ENCODE results near the gene ELOVL5.
"Not testable (repeated sequence)": the region's sequence is repeated elsewhere in the genome, so short reads cannot be mapped to it uniquely, and the experiment has no call there.

Gene ELOVL5

DNA sequence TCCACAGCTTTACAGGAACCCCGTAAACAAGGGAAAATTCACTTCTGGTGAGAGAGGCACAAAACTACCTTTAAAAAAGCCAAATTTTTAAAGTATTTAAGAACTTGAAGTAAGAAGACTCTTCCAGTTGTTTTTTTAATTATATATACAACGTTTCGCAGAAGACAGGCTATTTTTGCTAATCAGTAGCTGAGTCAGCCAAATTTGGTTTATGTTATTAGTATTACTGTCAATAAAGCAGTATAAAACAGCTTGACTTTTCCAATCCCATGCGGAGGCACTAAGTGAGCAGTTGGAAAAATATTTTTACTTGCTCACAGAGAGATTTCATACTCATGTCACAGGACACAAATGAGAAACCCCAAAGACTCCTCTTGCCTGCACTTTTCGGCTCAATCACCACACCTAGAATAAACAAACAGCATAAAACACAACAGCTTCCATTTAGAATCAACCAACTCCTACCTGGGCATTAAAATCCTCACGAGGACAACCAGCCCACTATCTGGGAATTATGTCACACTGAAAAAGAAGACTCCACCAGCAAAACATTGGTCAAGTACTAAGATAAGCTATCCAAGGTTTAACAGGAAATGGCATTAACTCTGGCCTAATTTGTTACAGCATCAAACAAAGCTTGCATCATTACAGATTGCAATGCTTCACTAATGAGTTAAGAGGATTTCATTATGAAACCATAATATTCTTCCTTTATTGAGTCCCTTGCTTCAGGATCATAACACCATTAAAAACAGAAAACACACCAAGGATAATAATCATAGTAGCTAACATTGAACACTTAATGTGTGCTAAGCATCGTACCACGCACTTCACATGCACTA lies 26.3 kb downstream of the ELOVL5 start:
- TF ChIP-seq, protein P1, sequence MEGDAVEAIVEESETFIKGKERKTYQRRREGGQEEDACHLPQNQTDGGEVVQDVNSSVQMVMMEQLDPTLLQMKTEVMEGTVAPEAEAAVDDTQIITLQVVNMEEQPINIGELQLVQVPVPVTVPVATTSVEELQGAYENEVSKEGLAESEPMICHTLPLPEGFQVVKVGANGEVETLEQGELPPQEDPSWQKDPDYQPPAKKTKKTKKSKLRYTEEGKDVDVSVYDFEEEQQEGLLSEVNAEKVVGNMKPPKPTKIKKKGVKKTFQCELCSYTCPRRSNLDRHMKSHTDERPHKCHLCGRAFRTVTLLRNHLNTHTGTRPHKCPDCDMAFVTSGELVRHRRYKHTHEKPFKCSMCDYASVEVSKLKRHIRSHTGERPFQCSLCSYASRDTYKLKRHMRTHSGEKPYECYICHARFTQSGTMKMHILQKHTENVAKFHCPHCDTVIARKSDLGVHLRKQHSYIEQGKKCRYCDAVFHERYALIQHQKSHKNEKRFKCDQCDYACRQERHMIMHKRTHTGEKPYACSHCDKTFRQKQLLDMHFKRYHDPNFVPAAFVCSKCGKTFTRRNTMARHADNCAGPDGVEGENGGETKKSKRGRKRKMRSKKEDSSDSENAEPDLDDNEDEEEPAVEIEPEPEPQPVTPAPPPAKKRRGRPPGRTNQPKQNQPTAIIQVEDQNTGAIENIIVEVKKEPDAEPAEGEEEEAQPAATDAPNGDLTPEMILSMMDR (conservative IDR thresholded peaks at IDR 0.05; ENCODE audit: low read depth): no peak
- POLR2A ChIA-PET (ENCODE audit: low non-redundant PET): no interaction called here
- CTCF ChIA-PET: interaction anchor here (0.5 to 1.5 kb wide), 2 partner anchors 16 to 25 kb away, joined by 4 to 6 read pairs; no protein-coding TSS in a partner anchor
- H3K27ac ChIP-seq: no peak overlapping the region
- DNase-seq (ENCODE audit: low spot score): no peak

DNA sequence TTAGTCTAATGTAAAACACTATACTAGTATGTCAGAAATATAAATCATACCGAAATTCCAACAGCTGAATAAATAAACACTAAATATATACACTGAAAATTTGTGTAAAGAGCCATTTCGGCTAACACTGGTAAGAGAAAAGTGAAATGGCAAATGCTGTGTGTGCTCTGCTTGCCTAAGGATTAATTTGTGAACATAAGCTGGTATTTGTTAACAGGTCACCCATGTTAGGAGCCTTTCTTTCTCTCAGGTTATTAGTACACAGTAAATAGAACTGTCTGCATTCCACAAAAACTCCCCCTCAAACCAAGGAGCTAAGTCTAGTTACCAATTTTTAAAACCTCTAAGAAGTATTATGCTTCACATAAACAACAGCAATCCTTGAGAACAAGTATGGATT lies 27.0 kb downstream of the ELOVL5 start:
- TF ChIP-seq, protein P1 (conservative IDR thresholded peaks at IDR 0.05; ENCODE audit: low read depth): no peak
- ChIA-PET CTCF (interaction anchor here (0.6 to 1.5 kb wide), 3 partner anchors 26 to 36 kb away, joined by 4 to 5 read pairs (median 4); no protein-coding TSS in a partner anchor), POLR2A (ENCODE audit: low non-redundant PET) (no interaction called here)
- H3K27ac ChIP-seq: no peak overlapping the region
- DNase-seq (ENCODE audit: low spot score): no peak

DNA sequence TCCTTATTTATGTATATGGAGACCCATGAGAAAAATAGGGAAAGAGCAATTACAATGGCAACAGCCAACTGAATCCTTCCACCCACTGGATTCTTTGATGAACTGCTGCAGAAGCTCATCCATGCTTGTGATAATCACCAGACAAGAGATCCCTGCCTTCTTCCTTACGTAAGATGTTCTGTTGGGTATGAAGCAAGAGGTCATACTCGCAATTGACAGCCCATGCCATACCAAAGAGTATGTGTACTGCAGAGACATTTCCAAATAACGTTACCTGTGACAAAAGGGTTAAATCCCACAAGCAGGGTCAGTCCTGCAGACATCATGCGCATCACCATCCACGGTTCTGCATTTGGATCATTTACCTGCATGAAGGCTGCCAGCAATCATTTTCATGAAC lies 27.8 kb downstream of the ELOVL5 start:
- POLR2A ChIA-PET (ENCODE audit: low non-redundant PET): no interaction called here
- TF ChIP-seq, protein P1 (conservative IDR thresholded peaks at IDR 0.05; ENCODE audit: low read depth): no peak
- CTCF ChIA-PET: interaction anchor here (0.8 kb wide), 1 partner anchor 27 kb away, joined by 5 read pairs; no protein-coding TSS in a partner anchor
- no peak for DNase-seq (ENCODE audit: low spot score)
- no peak overlapping the region for H3K27ac ChIP-seq

DNA sequence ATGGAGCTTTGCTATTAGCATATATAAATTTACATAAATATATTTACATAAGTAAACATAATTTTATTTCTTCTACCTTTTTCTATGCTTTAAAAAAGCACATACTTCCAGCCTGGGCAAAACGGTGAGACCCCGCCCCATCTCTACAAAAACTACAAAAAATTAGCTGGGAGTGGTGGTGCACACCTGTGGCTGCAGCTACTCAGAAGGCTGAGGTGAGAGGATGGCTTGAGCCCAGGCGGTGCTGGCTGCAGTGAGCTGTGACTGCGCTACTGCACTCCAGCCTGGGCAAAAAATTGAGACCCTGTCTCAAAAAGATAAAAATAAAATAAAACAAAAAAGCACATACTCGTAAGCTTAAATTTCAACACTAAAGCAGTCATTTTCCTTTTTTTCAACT lies 30.3 kb downstream of the ELOVL5 start:
- no peak for DNase-seq (ENCODE audit: low spot score)
- CTCF ChIA-PET: no interaction called here
- no peak overlapping the region for H3K27ac ChIP-seq
- TF ChIP-seq, protein P1 (conservative IDR thresholded peaks at IDR 0.05; ENCODE audit: low read depth): no peak
- POLR2A ChIA-PET (ENCODE audit: low non-redundant PET): no interaction called here

DNA sequence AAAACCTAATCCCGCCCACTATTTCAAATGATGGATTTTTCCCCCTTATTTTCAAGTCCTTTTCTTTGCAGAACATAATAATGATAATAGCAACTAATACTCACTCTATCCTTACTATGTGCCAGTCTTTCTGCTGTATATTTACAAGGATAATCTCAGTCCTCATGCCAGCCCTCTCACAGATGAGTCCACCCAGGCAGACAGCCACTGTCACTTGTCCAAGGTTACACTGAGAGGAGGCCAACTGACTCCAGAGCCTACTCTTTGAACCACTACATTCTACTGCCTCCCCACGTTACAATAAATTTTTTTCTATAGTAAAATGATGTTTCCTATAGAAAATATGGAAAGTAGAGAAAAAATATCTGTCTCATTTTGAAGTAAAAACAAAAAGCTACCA lies 30.9 kb downstream of the ELOVL5 start:
- H3K27ac ChIP-seq: no peak overlapping the region
- TF ChIP-seq, protein P1 (conservative IDR thresholded peaks at IDR 0.05; ENCODE audit: low read depth): no peak
- no peak for DNase-seq (ENCODE audit: low spot score)
- CTCF ChIA-PET: no interaction called here
- POLR2A ChIA-PET (ENCODE audit: low non-redundant PET): no interaction called here

DNA sequence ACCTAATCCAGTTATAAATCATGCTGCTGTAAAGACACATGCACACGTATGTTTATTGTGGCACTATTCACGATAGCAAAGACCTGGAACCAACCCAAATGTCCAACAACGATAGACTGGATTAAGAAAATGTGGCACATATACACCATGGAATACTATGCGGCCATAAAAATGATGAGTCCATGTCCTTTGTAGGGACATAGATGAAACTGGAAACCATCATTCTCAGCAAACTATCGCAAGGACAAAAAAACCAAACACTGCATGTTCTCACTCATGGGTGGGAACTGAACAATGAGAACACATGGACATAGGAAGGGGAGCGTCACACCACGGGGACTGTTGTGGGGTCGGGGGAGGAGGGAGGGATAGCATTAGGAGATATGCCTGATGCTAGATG lies 31.5 kb downstream of the ELOVL5 start:
- CTCF ChIA-PET; H3K27ac ChIP-seq; POLR2A ChIA-PET (ENCODE audit: low non-redundant PET); DNase-seq (ENCODE audit: low spot score): not testable (repeated sequence)

DNA sequence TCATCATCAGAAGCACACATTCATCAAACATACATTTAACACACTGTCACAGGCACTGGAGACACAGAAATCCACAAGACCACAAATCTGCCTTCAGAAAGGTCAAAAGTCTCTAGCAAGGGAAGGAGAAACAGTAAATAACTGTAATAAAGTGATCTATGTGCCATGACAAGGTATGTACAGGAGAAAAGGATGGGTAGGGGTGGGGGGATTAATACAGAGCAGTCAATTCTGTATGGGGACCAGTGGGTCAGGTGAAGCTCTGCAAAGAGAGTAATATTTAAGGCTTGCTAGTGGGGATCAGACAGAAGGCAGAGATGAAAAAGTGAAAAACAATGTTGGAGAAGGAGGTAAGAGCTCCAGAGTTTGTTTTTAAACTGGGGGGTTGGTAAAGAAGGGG lies 32.6 kb downstream of the ELOVL5 start:
- ChIA-PET POLR2A (ENCODE audit: low non-redundant PET) (no interaction called here), CTCF (no interaction called here)
- TF ChIP-seq, protein P1 (conservative IDR thresholded peaks at IDR 0.05; ENCODE audit: low read depth): no peak
- H3K27ac ChIP-seq: no peak overlapping the region
- DNase-seq (ENCODE audit: low spot score): no peak

All from RWPE1 (cell line).